Cerebellar nuclear complex (tissue), 1 donor: ENCODE data around the gene XXYLT1.
"Not testable (repeated sequence)": the region's sequence is repeated elsewhere in the genome, so short reads cannot be mapped to it uniquely, and the experiment has no call there.

Source experiments
- DNase-seq, 2 experiments: peaks; one replicate each; lab custom pipeline; 2025; lab: John Stamatoyannopoulos, UW

The XXYLT1 gene

DNA sequence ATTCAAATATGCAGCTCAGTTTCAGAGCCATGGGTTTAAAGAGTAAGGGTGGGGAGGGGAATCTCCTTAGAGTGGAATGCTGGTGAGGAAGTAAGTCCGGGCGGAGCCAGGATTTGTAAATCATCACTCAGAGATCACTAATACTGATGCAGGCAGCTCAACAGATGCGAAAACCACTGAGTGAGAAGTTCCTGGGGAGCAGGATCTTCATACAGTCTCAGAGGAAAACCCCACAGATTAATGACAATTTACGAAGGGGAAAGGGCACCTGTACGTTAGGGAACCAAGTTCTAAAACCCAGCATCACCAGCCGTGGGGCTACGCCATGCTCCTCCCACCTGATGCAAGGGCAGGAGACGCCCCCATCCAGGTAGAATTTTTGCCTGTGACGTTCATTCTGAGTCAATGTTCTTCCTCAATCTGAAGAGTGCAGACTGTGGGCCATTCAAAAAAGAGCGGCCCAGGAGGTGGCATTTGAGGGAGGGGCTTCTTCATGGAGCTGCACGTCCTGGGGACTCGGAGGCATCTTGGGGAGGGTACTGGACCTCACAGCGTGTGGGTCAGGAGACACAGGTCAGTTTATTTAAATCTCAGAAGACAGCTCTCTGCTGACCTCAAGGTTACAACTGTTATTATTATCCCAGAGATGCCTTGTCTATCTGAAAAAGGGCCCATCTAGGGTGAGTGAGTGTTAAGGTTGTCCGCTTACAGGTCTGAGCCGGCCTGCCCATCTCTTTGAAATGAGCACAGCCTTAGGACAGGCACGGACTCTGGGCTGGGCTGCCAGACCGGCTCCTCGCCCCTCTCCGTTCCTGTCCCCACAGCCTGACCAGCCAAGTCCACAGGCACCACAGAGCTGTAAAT lies 228.0 kb downstream of the XXYLT1 start:
- DNase-seq, result no peak

DNA sequence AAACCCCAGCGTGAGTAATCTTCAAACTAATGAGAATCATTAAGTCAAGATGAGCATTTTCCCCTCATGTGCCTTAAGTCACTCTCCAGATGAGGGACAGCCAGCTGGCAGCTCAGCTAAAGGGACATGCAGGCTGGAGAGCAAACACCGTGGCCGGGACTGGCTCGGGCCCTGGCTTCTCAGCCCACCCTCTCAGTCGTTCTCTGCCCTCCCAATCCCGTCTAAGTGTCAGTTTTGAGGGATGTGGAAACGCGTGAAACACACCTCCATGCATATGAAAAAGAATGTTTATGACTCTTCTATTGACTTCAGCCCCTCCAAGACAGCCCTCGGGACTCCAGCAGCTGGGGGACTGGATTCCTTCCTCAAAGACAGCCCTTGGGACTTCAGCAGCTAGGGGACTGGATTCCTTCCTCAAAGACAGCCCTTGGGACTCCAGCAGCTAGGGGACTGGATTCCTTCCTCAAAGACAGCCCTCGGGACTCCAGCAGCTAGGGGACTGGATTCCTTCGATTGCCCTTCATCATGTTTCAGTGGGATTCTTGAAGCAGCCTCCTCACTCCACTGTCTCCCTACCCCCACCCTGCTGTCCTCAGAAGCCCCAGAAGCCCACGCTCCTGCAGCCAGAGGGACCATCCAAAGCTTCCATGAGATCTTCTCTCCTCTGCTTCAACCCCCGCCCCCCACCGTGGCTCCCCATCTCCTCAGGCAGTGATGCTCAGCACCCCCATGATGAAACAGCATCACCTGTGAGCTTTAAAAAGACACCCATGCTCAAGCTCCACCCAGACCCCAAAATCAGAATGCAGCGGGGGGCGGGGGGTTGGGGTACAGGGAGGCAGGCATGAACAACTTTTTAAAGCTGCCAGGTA lies 228.9 kb downstream of the XXYLT1 start:
- no peak for DNase-seq

DNA sequence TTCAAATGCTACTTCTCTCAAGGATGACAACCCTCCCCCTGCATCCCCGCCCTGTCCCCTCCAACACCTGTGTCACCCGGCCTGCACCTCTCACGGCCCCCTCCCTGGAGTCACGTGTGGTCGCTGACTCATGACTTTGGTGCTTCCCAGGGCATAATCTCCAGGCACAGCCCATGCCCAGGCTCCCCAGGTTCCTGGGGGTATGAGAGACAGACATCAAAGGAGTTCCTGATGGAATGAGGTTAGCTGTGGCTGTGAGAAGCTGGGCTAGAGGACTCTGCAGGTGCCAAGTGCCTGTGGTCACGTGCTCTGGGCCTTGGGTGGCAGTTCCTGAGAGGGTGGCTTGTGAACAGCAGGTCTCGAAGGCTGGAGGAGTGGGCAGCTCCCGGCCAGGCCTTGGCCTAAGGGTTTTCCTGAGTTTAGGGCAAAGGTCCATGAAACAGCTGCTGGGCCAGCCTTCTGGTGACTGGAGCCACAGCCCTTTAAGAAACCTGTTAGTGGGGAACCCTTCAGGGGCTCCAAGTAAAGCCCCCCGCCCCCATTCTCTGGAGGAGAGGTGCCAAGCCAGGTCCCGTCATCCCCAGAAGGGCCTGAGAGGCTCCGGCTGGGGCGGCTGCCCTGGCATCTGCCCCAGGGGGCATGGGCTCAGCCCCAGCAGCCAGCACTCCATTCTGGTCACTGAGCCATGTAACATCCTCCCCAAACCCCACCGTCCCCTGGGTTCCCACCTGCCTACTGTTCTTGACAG lies 230.0 kb downstream of the XXYLT1 start:
- no peak for DNase-seq

DNA sequence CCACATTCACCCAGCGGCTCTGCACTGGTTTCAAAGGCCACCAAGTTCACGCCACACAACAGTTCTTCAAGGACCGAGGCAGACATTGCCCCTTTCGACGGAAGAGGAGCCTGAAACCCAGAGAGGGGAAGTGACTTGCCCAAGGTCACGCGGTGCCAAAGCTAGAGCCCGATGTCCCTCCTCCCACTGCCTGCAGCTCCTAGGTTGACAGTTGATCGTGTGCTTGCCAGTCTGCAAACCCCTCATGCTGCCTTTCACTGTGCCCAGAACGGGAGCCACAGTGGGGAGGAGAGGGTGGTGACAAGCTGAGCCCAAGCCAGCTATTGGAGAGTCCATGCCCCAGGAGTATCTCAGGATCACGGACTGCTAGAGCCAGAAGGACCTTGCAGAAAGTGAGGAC lies 230.9 kb downstream of the XXYLT1 start:
- no peak for DNase-seq

DNA sequence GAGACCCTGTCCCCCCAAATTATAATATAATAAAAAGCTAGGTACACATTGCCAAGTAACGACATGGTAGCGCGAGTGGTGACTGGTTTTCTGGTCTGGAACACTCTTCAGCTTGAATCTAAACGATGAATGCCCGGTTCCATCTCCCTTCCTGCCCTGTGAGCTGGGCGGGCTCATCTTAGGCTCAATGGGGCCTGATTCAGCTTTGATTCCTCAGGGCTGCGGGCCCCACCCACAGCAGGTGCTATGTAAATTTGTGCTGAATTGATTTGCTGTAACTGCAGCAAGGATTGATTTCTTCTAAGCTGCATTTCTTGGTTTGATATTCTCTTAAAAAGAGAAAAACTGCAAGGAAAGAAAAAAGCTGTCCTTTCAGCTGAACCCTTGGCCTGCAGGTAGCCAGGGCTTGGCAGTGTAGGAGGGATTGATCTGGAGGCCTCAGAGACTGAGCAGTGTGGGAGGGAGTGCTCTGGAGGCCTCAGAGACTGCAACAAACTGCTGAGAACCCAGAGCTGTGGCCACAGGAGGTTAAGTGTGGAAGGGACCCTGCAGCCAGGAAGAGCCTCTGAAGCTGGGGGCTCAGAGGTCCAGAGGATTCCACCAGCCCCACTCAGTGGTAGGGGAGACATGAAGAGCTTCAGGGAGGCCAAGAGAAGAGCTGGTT lies 231.6 kb downstream of the XXYLT1 start:
- DNase-seq, result no peak

DNA sequence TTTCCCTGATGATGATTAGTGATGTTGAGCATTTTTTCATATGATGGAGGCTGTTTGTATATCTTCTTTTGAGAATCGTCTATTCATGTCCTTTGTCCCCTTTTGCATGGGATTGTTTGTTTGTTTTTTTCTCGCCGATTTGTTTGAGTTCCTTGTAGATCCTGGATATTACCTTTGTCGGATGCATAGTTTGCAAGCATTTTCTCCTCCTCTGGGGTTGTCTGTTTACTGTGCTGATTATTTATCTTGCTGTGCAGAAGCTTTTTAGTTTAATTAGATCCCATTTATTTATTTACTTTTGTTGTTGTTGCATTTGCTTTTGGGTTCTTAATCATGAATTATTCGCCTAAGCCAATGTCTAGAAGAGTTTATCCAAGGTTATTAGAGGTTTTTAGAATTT lies 232.8 kb downstream of the XXYLT1 start:
- DNase-seq, result no peak

DNA sequence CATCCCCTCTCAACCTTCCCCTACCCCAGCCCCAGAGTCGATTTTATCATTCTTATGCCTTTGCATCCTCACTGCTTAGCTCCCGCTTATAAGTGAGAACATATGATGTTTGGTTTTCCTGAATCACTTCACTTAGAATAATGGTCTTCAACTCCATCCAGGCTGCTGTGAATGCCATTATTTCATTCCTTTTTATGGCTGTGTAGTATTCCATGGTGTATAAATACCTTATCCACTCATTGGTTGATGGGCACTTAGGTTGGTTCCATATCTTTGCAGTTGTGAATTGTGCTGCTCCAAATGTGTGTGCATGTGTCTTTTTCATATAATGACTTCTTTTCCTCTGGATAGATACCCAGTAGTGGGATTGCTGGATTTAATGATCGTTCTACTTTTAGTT lies 233.4 kb downstream of the XXYLT1 start:
- DNase-seq, result not testable (repeated sequence)

DNA sequence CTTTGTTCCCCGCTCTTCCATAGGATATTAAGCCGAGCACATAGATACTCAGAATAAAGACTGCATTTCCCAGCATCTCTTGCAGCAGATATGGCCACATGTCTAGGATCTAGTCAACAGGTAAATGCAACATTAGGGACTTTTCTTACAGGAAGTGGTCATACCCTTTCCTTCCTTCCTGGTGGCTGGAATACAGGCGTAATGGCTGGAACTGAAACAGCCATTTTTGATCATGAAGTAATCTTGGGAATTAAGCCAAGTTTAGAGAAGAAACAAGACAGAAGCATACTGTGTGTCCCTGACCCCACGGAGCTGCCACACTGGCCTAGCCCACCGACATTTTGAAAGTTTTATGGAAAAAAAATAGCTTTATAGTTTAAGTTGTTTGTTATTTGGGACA lies 234.0 kb downstream of the XXYLT1 start:
- no peak for DNase-seq

DNA sequence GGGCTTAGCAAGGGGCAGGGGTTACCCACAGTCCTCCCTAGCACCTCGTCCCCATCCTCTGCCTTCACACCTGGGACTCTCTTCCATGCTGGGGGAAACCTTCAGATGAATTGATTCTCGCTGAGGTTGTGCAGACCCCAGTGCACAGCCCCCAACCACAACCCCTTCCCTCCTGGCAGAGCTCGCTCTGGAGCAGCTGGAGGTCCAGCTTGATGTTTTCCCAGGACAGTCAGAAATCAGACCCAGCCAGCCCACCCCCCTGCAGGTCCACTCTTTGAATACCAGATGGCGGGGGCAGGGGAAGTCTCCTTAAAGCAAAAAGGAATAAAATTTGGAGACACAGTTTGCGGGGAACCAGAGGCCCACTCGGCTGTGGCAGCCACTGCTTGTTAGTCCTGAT lies 234.4 kb downstream of the XXYLT1 start:
- DNase-seq, result no peak

DNA sequence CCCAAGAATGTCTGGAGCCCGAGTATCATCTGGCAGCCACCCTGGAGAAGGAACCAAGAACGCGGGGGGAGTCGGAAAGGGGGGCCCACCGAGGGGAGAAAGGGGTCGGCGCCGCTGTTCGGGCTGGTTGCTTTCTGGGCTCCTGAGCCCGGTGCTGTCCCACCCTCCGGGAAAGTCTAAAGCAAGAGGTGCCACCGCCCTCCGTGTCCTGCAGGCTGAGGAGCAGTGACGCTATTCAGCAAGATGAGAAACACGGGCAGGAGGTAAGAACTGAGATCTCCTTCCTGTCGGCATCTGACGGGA lies 234.8 kb downstream of the XXYLT1 start:
- DNase-seq, result no peak

DNA sequence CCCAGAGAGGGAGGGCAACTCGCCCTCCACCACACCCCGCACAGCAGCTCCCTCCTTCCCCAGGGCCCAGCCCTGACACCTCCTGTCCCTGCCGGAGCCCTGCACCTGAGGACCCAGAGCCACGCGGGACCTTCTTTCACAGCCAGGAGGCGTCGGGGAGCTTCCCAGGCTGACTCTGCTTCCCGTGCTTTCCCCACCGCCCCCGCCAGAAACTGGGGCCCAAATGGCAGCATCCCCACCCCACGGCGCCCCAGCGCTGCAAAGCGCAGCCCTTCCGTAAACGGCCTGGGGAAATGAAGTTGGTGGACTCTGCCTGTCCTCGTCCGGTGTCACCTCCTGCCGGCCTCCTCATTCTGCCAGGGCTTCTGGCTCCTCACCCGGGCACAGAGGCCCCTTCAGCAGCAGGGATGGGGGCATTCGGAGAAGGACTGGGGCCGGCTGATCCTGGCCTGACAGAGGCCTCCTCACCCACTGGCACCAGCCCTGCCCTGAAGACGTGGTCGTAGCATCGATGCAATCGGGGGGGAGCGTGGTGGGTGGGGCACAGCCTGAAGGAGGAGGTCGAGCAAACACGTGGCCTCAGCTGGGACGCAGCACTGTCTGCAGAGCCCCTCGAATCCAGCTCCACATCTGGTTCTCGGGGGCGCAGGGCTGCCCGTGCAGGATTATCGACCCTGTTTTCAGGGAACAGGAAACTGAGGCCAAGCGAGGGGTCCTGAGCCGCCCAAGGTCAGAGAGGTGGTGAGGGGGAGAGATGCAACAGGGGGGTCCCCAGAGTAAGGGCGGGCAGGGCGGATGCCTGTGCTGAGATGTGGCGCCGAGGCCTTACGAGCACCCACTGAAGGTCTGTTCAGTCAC lies 235.4 kb downstream of the XXYLT1 start:
- DNase-seq, result no peak

DNA sequence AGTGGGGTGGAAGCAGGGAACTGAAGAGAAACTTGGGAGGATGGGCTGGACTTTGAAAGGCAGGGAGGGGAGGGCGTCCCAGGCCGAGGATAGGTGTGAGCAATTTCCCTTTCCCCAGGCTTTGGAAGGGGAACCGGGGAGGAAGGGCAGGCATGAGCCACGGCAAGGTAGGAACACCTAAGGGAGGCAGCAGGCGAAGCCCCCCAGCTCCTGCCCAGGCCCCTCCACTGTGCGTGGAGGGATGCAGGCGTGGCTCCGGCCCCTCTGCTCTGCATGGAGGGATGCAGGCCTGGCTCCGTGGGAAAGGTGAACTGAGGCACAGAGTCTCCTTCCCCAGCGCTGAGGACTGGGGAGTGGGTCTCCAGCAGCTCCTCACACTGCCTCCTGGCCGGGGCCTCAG lies 236.4 kb downstream of the XXYLT1 start:
- DNase-seq, result no peak

DNA sequence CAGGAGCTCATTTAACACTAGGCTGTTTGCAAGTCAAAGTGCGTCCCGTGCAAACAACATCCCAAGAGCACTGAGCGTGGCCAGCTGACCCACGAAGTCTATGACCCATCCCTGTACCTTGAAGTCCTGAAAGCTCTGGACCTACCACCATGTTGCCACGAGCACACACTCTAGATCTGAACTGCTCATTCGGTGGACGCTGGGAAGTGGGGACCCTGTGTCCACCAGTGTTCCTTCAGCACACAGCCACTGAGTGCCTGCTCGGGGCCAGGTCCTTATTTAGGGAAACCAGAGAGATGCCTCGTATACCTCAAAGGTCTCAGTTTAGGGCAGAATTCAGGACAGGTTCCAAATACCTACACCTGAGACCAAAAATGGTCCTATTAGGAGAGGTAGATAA lies 236.9 kb downstream of the XXYLT1 start:
- no peak for DNase-seq

DNA sequence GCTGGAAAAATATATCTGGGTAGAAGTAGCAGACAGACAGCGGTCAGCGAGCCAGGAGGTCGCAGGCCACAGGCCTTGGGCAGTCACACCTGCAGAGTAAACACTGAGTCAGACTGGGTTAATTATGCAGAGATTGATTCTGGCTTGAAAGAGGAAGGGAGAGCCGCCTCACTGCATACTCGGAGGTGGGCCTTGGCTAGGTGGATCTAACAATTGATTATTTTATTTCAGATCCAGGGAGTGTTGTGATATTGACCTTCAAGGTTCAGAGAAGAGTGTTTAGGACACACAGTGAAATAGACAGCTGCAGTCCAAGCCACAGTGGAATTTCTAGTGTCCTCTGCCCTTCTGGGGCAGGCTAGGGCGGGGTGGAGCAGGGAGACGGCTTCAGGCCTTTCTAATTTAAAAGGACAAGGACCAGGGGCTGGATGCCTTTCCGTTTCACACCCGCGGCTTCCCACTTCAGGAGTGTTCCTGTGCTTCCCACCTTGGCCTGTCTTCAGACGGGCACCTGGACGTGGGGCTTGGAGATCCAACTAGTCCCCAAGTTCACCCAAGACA lies 237.3 kb downstream of the XXYLT1 start:
- DNase-seq, result no peak

DNA sequence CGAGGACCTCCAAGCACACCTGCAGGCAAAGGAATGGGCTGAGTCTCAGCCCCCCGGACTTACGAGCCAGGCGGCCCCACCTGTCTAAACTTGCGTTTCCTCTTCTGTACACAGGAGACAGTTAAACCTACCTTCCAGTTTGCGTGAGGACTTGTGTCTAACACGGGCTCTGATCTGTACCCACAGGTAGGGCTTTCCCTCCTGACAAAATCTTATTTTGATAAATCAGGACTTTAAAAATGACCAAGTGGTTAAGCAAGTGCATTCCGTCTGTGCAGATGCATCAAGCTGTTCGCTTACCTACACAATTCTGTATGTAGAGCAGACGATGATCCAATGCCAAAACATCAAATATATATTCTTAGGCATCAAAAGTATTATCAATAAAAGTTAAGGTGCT lies 238.0 kb downstream of the XXYLT1 start:
- no peak for DNase-seq

DNA sequence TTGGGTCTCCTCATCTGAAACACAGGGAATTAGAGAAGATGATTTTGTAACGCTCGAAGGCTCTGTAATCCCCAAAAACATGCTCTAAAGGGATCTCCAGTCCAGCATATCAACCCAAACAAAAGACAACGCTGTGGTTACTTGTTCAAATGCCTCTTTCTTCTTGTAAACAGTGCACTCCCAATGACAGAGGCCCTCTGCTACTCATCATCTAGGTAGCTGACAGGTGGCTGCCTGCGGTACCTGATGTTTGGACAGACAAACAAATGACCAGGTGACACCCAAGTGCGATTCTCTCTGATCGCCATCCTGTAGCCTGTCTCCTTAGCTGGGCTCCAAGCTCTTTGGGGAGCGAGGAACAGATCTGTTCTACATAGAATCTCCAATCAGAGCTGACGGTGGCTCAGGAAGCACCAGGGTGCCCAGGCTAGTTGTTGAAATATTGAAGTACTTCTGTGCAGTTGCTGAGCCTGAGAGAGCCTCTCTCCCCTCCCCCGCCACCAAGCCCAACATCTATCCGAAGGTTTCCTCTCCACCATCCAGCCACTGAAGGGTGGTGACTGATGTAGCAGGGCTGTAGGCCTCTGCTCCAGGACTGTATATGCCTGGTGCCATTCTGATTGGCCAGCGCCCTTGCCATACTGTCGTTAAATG lies 238.7 kb downstream of the XXYLT1 start:
- no peak for DNase-seq

DNA sequence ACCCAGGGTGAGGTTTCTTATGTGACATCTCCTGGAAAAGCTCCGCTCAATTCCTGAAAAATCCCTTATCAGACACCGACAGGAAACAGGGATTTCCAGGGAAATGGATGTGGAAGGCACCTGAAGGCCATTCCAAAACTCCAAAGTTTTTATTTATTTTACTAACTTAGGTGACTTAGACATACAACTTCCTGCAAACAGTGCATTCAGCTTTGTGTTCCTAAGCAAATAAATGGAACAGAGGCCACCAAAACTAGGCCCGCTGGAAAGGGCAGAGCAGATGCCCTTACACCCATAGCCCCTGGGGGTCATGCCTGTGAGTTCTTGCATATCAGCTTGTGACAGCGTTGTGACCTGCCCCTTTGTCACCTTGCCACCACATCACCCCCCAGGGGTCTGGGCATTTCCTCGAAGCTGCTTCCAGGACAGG lies 239.4 kb downstream of the XXYLT1 start:
- no peak for DNase-seq

DNA sequence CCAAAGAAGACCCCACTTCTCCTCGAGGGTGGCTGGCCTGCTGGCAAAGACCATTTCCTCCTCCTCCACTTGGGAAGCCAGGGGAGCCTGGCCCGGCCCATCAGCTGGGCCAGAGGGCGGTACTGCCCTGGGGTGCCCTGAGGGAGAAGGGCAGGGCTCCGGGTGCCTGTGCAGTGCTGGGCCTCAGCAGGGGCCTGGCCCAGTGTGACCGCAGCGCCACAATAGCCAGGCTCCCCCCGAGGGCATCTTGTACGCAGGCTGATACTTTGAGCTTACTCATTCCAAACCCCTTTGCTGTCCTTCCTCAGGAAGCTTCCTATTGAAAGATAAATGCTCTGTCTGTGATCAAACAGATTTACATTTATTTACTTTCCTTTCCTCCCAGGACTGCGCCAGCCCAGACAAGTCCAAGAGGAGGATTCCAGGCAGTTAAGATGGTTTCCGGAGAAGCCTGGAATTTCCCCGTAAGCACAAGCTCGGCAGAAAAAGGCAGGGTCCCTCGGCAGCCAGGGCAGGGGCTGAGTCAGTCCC lies 240.1 kb downstream of the XXYLT1 start:
- DNase-seq, result no peak

DNA sequence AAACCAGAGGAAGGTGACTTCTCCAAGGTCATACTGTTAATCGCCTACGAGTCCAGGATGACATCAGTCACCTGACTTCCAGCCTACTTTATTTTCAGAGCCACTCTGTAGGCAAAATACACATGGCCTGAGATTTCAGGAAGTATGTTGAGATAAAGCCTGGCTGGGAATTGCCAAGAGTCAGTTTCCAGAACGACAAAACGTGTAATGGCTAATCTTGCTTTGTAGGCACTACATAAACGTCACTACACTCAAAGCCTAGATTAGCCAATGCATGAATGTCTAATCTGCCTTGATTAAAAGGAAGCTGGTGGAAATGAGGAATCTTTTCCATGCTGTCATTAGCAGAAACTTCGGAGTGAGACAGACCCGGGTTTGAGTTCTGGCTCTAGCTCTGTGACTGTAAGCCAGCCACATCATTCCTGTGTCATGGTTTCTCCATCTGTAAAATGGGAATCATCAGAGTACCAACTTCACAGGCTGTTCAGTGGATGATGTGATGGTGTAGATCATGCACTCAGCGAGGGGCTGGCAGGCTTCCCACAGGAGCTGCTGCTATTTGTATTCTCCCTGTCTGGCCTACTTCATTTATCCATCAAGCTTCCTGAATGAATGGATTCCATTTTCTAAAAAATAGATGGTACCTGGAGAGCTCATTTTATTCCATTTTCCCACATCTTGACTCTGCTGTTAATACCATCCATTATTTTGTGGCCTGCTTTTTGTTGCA lies 241.9 kb downstream of the XXYLT1 start:
- no peak for DNase-seq
